Colon (tissue), 2 donors: ENCODE measurements around the gene CTIF.

Experiments used
- FAIRE-seq: peaks from 2 replicates; lab custom pipeline; 2012; peaks lifted over from hg19 to GRCh38; lab: Jason Lieb, UNC
- donor health status: control.
- donor health status: control.

The CTIF gene

DNA sequence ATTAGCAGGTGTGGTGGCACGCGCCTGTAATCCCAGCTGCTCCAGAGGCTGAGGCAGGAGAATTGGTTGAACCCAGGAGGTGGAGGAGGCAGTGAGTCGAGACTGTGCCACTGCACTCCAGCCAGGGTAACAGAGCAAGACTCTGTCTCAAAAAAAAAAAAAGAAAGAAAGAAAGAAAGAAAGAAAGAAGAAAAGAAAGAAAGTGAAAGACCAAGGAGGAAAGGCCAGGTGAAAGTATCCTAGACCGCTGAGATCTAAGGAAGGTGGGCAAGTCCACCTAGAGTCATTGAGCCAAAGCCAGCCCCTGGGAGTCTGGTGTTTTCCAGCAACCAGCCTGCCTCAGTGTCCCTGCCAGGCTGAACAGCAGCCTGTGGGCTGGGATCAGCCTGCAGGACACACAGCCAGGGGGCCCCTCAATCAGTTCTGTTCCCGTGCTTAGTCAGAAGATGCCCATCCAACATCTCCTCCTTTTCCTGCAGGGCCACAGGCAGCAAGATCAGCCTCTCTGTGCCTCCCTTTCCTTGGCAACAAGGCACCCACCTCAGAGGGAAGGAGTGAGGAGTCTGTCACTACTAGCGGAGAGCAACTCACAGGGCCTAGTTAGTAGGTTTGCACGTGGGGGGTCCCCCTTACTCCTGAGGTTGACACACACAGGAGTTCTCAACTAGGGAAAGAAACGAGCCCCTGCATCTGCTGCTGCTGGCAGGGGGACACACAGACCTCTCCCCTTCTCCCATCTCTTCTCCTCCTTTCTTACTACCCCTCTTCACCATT, 347.9 kb downstream of the CTIF start:
- no peak for FAIRE-seq

DNA sequence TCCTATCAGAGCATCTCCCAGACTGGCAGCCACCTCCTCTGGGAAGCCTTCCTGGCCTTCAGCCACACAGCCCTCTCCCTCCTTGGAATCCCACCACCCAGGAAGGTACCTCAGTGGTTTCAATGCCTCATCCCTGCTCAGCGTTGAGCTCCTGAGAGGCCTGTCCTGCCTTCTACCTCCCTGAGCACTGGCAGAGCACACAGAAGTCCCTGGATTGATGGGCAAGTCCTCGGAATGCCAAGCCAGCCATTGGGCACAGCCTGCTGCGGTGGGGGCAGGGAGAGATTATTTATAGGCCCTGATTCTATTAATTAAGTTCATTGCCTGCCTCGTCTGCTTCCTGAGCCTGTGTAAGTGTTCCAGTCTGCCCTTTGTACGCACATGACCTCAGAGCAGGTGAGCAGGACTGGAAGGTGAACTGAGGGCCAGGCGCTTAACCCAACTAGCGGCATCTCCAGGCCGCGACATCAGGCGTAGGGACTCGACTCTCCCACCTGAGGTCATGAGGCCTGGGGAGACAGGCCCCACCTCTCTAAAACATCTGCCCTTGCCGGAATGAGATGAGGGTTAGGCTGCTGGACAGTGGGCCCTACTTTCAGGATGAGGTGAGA, 348.6 kb downstream of the CTIF start:
- no peak for FAIRE-seq

DNA sequence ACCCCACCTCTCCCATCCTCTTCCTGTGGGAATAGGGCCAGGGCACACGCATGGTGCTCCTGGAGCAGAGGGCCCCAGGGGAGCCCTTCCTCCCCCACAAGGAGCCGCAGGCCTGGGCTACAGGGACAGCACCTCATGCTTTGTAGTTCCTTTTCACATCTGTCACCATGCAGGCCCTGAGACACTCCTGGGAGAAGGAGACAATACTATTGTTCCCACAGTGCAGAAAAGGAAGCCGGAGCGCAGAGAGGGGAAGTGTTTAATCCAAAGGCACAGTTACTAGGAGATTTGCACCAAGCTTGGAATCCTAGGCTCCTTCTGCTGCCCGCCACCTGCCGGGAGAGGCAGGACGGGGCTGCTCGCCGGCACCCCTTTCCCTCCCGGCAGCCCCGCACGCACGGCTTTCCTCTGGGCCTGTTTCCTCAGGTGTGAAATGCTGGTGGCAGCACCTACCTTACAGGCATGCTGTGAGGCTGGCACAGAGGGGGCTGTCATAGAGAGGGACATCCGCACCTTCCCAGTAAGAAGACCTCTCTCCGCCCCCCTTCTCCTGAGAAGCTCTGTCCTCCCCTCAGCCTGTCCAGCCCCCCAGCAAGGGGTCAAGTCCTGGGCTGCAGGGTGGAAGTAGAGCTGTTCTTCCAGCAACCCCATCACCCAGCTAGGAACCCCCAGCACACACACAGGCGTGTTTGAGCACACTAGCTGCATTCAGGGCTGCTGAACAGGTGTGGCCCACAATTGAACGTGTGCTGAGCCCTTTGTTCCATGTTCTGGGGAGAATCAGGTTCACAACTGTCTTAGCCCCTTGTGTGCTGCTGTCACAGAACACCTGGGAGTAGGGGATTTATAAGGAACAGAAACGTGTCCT, 349.3 kb downstream of the CTIF start:
- FAIRE-seq = no peak

DNA sequence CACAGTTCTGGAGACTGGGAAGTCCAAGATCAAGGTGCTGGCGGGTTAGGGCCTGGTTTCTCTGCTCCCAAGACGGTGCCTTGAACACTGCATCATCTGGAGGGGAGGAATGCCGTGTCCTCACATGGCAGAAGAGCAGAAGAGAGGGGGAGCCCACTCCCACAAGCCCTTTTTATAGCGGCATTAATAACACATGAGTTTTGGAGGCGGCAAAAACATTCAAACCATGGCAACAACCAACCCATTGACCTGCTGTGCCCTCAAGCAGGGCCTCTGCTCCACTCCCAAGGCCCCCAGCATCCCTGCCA, 349.9 kb downstream of the CTIF start:
- FAIRE-seq = no peak

DNA sequence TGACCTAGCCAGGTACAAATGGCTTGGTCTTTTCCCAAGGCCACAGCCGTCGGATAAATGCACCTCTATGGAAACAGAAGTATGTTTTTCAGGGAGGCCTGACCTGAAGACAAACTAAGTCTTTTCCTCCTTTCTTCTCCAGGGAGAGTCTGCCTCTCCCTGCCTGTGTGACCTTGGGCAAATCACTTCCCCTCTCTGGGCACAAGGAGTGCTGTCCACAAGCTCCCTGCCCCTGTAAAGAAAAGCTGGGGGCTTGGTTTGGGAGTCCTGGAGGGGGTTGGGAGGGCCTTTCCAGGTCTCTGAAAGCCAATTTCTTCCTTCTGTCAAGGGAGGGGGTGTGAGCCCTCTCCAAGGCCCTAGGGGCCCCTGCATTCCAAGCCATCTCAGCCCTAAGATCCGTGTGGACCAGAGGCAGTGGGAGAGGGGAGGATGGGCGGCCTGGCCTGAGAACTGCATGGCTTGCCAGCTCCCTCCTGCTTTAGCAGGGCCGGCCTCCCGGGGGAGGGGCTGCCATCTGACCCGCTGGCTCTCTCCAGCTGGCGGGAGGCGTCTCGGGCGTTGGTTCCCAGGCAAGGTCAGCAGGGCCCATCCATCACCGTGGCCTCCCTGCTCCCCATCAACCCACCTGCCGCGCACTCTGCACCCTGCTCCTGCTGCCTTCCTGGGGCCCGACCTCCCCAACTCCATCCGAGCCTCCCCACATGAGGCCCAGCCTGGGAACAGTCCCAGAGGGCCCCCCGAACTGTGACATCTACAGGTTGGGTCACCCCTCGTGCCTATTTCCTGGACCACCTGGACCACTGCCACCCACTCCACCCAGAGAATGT, 350.5 kb downstream of the CTIF start:
- FAIRE-seq = no peak

DNA sequence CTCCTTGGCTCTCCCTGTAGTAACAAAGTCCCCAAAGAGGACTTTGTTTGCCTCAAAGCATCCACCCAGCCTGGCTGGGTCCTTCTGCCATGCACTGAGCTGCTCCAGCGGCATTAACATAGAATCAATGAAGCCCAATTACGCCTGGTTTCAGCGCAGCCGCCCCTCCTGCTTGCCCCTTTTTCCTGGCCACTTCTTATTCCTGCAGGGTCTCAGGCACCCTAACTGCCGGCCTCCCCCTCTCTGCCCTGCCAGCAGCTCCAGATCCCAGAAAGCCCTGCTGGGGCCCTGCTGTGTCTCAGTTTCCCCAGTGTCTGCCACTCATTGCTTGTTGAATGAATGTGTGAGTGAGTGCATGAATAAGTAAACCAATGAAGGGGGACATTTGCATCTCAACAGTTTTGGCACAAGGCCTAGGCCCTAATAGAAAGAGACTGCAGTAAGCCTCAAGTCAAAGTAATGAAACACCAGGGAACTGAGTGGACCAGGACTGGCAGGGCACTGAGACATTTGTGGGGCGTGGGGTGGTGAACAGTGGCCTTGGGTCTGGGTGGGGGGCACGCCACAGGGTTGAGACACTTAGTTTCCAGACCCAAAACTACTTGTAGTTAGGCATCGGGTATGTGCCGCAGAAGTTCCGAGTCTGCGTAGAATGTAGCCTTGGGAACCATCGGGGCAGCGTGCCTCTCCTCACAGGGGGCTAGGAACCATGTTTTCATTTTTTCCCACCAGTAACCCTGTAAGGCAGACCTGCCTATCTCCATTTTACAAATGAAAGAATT, 351.3 kb downstream of the CTIF start:
- no peak for FAIRE-seq

DNA sequence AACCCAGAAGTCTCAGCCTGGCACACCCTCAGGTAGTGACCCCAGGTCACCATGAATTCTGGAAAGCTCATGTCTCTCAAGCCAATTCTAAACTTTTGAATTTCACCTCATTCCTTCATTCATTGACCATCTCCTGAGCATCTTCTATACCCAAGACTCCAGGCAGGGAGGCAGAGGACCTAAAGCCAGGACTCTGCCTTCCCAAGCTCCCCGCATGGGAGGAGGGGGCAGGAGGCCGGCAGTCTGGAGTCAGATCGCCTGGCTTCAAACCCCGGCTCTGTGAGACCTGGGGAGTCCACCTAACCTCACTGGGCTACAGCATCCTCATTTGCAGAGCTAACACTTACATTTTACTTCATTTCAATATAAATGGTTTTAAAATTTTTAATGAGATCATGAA, 352.9 kb downstream of the CTIF start:
- FAIRE-seq = no peak

DNA sequence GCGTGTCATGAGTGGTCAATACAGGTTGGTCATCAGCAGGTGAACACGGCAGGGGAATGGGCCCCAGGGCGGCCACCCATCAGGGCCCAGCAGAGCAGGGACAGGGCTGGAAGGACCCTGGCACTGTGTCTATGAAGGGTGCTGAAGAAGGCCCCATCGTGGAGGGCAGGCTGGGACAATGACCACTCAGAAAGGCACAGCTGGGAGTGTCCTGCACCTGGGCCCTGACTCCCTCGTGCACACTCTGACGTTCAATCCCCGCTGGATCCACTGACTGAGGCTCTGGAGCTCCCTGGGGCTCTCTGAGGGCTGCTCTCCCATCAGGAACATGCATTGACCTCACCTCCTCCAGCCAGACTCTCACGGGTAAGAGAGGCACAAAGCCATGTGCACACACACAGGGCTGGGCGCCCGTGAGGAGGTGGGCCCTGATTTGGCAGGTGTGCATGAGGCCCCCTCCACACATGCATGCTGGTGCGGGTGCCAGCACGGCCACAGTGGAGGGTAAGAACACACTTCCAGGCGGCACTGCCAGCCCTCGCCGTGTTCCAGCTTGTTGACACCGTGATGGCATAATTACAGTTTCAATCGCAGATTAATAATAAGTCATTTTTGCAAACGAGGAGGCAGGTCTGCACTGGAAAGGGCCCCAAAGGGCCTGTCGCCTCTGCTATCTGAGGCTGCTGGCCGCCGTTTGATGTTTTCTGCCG, 353.5 kb downstream of the CTIF start:
- FAIRE-seq = no peak

DNA sequence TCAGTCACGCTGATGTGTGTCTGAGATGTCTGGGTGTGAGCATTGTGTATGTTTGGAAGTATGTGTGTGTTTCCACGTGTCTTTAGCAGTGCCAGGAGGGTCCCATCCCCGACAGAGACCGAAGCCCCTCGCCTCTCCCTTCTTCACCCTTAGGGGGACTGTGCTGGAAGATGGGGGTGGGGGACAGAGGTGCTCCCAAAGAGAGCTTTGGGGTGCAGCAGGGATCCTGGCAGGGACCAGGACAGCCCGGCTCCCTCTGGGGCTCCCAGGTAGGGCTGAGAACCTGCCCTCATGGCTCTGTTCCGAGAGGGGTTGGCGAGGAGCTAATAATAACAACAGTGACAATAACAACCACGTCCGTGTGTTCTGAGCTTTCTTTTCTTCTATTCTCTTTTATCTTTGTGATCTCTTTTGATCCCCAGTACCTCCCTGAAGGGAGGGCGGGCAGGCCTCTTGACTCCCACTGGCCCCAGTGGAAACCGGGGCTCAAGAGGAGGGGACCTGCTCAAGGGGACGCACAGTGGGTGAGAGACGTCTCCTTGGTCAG, 354.3 kb downstream of the CTIF start:
- no peak for FAIRE-seq

DNA sequence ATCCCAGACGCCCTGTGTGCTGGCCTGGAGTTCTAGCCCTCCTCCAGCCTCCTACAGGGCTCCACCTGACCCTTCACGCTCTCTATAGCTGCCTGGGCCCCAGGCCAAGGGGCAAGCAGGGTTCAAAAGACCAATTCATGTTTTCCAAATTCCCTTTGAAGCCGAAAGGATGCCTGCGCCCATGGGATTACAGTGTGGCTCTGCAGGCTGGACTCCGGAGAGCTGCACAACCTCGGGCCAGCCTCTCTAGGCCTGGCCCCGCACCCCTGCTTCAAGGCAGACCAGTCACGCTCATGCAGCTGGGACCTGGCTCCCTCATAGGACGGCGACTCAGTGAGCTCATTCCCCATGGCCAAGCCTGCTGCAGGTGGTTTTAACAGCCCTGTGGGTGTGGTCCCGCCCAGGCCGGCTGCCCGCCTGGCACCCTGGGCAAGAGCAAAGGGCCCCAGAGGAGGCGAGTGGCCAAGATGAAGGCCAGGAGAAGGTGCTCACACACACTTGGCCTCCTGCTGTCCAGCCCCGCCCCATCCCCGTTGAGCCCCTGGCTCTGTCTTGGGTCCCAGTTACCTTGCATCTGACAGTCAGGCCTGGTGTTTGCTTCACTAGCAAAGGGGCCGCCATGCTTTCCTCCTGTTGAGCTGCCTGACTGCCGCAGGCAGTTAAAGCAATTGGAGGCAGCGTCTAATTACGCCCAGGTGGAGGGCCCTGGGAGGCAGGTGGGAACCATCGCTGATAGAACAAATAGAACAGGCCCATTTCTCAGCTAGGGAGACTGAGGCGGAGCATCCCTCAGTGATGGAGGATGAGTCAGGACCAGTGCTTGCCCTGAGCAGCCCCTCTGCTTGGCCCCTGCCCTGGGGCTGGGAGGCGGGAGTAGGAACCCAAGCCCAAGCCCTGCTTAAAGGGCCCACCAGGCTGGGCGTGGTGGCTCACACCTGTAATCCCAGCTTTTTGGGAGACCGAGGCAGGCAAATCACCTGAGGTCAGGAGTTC, 355.1 kb downstream of the CTIF start:
- FAIRE-seq = no peak

DNA sequence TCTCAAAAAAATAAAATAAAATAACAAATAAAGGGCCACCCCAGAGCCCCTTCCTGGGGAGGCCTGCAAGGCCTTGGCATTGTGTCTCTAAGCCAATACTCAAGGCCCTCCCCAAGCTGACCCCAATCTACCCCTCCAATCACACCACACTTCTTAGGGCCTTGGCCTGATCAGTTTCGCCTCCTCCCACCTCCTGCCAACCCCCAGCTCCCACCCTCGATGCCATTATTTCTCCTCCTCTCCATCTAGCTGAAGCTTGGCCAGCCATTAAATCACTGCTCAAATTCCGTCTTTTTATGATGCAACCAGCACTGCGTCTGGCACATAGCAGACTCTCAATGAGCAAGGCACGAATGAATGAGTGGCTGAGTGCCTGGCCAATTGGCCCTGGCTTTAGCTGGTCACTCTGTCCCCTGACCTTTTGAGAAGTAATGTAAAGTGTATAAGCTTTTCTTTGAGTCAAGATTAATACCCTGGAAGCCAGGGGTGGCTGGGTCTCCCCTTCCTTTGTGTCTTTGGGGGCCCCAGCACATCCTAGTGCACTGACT, 356.0 kb downstream of the CTIF start:
- no peak for FAIRE-seq

DNA sequence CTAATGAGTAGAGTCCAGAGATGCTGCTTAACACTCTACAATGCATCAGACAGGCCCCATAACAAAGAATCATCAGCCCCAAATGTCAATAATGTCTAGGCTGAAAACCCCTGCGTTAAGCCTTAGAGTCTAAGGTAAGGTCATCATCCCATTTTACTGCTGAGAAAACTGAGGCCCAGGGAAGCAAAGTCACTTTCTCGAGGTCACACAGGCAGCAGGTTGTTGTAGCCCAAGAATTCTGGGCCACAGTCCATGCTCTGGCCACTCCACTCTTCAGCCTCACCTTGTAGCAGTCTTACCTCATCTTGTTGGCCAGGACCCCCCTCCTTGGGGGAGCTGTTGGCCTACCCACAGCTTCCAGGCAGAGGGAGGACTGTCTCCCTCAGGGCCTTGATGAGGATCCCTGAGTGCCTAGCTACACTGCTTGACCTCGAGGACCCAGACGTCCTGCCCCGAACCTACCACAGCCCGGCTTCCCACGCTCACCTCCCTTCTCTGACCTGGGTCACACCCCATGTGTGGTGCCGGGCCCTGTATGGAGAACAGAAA, 357.6 kb downstream of the CTIF start:
- no peak for FAIRE-seq

DNA sequence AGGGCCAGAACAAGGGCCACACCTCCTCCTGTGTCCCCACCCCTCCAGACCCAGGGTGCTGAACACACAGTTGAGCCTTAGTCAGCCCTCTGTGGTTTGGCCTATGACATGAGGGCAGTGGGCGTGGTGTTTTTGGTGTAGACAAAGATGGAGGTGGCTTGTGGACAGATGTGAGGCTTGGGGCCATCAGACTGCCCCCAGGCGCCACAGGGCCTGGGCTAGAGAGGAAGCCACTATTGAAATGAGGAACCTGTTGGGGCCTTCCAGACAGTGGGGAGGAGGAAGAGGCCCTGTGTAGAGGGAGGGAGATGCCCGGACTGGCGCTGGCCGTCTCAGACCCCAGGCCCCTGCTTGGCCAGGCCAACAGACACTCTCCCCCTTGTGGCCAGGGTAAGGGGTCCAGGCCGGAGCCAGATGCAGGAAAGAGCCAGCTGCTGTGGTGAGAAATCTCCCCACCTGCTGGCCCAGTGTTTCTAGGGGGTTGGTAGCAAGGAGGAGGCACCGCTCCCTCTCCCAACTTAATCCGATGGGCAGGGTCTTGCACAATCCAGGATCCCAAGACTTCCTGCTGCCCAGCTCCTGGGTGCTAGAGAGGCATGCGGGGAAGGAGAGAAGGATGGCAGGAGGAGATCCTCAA, 358.2 kb downstream of the CTIF start:
- FAIRE-seq = no peak

DNA sequence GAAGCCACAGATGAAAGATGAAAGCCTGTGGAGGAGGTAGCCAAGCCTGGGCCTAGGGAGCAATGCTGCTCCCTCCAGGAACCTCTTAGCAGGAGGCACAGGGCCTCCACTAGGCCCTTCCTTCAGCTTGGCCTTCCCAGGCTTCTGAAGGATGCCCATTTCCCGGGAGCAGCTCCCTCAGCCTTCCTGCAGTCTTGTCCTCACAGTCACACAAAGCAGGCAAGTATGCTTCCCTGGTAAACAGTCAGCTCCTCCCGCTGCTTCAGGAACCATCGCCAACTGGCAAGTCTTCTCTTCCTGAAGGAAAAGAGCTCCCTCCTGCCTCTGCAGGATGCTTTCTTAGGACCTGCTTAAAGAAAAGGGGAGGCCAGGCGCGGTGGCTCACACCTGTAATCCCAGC, 358.7 kb downstream of the CTIF start:
- FAIRE-seq = no peak

DNA sequence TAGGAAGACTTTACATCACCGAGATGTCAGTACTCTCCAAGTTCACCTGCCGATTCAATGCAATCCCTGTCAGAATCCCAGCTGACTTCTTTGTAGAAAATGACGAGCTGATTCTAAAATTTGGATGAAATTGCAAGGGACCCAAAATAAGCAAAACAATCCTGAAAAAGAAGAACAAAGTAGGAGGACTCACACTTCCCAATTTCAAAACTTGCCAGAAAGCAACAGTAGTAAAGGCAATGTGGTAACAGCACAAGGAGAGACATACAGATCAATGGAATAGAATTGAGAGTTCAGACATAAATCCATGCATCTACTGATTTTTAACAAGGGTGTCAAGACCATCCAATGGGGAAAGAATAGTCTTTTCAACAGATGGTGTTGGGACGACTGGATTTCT, 359.7 kb downstream of the CTIF start:
- FAIRE-seq = no peak

DNA sequence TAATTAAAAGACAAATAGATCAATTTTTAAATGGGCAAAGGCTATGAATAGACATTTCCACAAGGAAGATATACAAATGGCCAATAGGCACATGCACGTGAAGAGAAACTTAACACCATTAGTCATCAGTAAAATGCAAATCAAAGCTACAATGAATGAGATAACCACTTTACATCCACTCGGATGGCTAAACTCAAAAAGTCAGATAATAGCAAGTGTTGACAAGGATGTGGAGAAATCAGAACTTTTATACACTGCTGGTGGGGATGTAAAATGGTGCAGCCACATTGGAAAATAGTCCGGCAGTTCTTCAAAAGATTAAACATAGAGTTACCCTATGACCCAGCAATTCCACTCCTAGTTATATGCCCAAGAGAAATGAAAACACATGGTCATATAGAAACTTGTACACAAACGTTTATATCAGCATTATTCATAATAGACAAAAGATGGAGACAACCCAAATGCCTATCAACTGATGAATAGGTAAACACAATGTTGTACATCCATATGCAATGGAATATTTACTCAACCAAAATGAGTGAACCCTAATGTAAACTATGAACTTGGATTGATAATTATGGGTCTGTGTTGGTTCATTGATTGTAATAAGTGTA, 360.8 kb downstream of the CTIF start:
- FAIRE-seq = no peak

DNA sequence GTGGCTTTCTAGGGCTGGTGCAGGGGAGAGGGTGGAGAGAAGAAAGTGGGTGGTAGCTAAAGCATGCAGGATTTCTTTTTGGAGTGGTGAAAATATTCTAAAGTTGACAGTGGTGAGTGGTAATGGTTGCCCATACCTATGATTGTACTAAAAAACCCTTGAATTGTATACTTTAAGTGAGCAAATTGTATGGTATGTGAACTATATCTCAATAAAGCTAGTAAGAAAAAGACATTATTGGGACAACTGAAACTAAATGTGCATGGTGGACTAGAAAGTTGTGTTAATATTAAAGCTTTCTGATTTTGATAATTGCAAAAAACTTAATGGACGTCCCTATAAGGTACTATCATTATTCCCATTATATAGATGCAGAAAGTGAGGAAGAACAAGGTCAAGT, 361.6 kb downstream of the CTIF start:
- no peak for FAIRE-seq
